Esophagus muscularis mucosa (tissue), 3 donors: ENCODE results near the gene RNF141.

ENCODE experiments used
- POLR2AphosphoS5 ChIP-seq, 2 donors: sonication (generic); formaldehyde crosslinking; IDR thresholded peaks; one replicate each; pipeline ENCODE4 v1.6.1; 2017; ENCODE audit warnings: antibody characterized with exemption in 2 of 2
- TF ChIP-seq, protein P1 (sequence below), 3 experiments: fragments of 200-600 bp in 2 of 3; fragments of 450-650 bp in 1 of 3; sonication (generic) in 2 of 3; IDR thresholded peaks; one replicate each; pipeline ENCODE4 v1.5.1; 2017 to 2019; ENCODE audit warnings: antibody characterized with exemption in 3 of 3, mild to moderate bottlenecking in 2 of 3, moderate library complexity in 1 of 3

- TF ChIP-seq, protein P1, sequence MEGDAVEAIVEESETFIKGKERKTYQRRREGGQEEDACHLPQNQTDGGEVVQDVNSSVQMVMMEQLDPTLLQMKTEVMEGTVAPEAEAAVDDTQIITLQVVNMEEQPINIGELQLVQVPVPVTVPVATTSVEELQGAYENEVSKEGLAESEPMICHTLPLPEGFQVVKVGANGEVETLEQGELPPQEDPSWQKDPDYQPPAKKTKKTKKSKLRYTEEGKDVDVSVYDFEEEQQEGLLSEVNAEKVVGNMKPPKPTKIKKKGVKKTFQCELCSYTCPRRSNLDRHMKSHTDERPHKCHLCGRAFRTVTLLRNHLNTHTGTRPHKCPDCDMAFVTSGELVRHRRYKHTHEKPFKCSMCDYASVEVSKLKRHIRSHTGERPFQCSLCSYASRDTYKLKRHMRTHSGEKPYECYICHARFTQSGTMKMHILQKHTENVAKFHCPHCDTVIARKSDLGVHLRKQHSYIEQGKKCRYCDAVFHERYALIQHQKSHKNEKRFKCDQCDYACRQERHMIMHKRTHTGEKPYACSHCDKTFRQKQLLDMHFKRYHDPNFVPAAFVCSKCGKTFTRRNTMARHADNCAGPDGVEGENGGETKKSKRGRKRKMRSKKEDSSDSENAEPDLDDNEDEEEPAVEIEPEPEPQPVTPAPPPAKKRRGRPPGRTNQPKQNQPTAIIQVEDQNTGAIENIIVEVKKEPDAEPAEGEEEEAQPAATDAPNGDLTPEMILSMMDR (IDR thresholded peaks at IDR 0.05), result no peak
- no peak for TF ChIP-seq POLR2AphosphoS5 (IDR thresholded peaks at IDR 0.05)
These were observed 47.8 kb downstream of the RNF141 start for GRCh38 chr11:10493041-10493663.
